ENCODE results near the gene CDC25B.

GRCh38 chr20:3813848-3814581 is 17.9 kb downstream of the CDC25B start:
- no peak for TF ChIP-seq TAF1 (IDR thresholded peaks at IDR 0.05; ENCODE audit: borderline replicate concordance, insufficient read depth, low read length)
- no peak for TF ChIP-seq FOXP2 (optimal IDR thresholded peaks at IDR 0.05; ENCODE audit: borderline replicate concordance, extremely low read depth, extremely low read length, insufficient read depth)
- no peak for TF ChIP-seq POLR2AphosphoS5 (IDR thresholded peaks at IDR 0.05; ENCODE audit: low read depth, low read length)
